ENCODE results near the gene ATP7A.

GRCh38 chrX:77953708-77954107, 43.2 kb downstream of the ATP7A start:
- TF ChIP-seq POLR2A (IDR thresholded peaks at IDR 0.05; ENCODE audit: low read depth, low read length): no peak
- TF ChIP-seq TAF1 (IDR thresholded peaks at IDR 0.05; ENCODE audit: low read depth, low read length): no peak
- TF ChIP-seq POLR2AphosphoS5 (IDR thresholded peaks at IDR 0.05; ENCODE audit: low read depth, low read length): no peak

All from GM12891 (cell line).